ENCODE data around the gene EXOC8. TPM values are rescaled to one million over a fixed set of nuclear protein-coding genes. Genes with fewer than 3 reads are reported as not detected.

Gene EXOC8
- total and polyA plus RNA-seq, 2 of the 13 experiments (the other 11 are each of a cell fraction or from before 2014, with no cell fraction given) = 2.1 to 7.9 TPM

- TF ChIP-seq SMAD9 (CRISPR knock-in tag; IDR thresholded peaks at IDR 0.05) = no peak
- TF ChIP-seq KDM1A (CRISPR knock-in tag; IDR thresholded peaks at IDR 0.05) = no peak
- TF ChIP-seq CEBPB (IDR thresholded peaks at IDR 0.05; ENCODE audit: borderline replicate concordance, low read depth, low read length) = no peak
- no peak for TF ChIP-seq SMARCC2 (IDR thresholded peaks at IDR 0.05)
- no peak for TF ChIP-seq ZNF276 (CRISPR knock-in tag; IDR thresholded peaks at IDR 0.05; ENCODE audit: low read depth)
- no peak for TF ChIP-seq ZSCAN22 (CRISPR knock-in tag; IDR thresholded peaks at IDR 0.05)
- TF ChIP-seq ZNF646 (CRISPR knock-in tag; IDR thresholded peaks at IDR 0.05) = no peak
- no peak for TF ChIP-seq FOXA1 (IDR thresholded peaks at IDR 0.05)
- TF ChIP-seq FOXA1 (CRISPR knock-in tag; IDR thresholded peaks at IDR 0.05) = no peak
- TF ChIP-seq IKZF4 (CRISPR knock-in tag; IDR thresholded peaks at IDR 0.05; ENCODE audit: borderline replicate concordance, low read depth, not compliant biosample characterization) = no peak
- TF ChIP-seq ZBTB1 (CRISPR knock-in tag; IDR thresholded peaks at IDR 0.05; ENCODE audit: borderline replicate concordance) = no peak
- no peak for TF ChIP-seq MAZ (IDR thresholded peaks at IDR 0.05; ENCODE audit: borderline replicate concordance, low read depth, low read length)
- no peak; the same call in 1 of the 2 replicates for TF ChIP-seq MAZ (CRISPR knock-in tag; IDR thresholded peaks at IDR 0.05; ENCODE audit: low read depth)
- TF ChIP-seq ATF2 (CRISPR knock-in tag; IDR thresholded peaks at IDR 0.05) = 0 out of 2 replicates have a peak, but pooled peaks have one; percentile 3
- TF ChIP-seq GFI1 (CRISPR knock-in tag; IDR thresholded peaks at IDR 0.05; ENCODE audit: borderline replicate concordance) = no peak
- 0 out of 2 replicates have a peak, but pooled peaks have one; percentile 18 for TF ChIP-seq ZNF264 (CRISPR knock-in tag; IDR thresholded peaks at IDR 0.05)
- no peak for TF ChIP-seq NPAS2 (CRISPR knock-in tag; IDR thresholded peaks at IDR 0.05; ENCODE audit: borderline replicate concordance)
- no peak for TF ChIP-seq ZNF644 (CRISPR knock-in tag; IDR thresholded peaks at IDR 0.05; ENCODE audit: low read depth)
- no peak for TF ChIP-seq XBP1 (CRISPR knock-in tag; IDR thresholded peaks at IDR 0.05)
- TF ChIP-seq PCBP2 (optimal IDR thresholded peaks at IDR 0.05; ENCODE audit: low read depth, low read length, poor library complexity, severe bottlenecking) = no peak
- 0 out of 2 replicates have a peak, but pooled peaks have one; percentile 11 for TF ChIP-seq KMT2A (CRISPR knock-in tag; IDR thresholded peaks at IDR 0.05)
Observed at GRCh38 chr1:231338270-231339128, 847 bp upstream of the EXOC8 start, which contains the start of gene SPRTN (continued).

All from HepG2 (cell line).